ENCODE measurements around the gene COL6A2.
"Not testable (repeated sequence)": the region's sequence is repeated elsewhere in the genome, so short reads cannot be mapped to it uniquely, and the experiment has no call there.

The COL6A2 gene

DNA sequence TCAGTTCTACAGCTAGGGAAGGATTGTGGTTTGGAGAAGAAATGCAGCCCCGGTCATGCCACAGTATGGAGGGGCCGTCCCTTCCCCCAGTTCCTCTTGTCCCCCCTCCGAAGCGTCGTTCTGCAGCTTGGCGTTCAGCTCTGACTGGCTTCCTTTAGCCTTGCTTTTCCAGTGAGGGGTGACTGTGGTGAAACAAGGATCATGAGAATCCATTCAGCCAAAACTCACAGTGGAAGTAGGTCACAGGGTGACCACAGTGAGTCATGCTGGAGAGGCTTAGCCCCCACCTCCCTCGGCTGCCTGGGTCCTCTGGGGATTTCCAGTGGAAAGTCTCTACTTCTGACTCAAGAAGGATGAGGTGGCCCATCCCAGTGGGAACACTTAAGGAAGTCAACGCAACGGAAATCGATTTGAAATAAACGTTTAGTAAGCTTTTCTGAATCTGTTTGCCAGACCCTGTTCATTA, 37.3 kb upstream of the COL6A2 start:
- DNase-seq (ENCODE audit: low read depth in 2 of 2), result peak in 1 of 2 donors; percentile 24

DNA sequence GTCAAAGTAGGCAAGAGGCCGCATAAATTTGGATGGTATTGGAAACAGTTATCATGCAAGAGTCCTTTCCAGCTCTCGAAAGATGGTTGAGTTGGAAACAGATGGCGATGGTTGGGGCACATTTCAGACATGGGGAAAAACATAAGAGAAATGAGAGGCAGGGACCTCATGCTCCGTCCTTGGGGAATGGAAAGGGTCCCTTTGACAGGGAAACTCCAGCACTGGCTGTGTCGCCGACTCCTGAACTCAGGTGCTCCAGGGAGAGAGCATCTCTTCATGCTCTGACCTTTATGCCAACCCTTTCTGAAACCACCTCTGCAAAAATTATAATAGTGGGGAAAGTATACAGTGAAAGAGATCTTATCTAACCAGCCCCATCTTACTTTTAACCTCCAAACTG, 36.8 kb upstream of the COL6A2 start:
- DNase-seq (ENCODE audit: low read depth in 2 of 2), result no peak

DNA sequence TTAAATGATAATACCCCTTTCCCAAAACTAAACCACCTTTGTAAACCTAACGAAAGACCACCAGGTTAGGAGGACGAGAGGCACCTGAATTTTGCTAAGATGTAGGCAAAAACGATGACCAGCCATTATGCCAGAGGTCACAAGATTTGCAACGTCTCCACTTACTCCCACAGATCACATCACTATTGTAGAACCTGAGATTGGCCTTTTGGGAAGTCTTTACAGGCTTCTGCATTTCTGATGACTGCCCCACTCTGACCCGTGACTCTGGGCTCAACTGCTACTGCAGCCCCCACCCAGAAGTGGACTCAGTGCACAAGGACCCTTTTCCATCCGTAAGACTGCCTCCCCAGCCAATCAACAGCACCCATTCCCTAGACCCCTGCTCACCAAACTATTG, 36.4 kb upstream of the COL6A2 start:
- no peak for DNase-seq (ENCODE audit: low read depth in 2 of 2)

DNA sequence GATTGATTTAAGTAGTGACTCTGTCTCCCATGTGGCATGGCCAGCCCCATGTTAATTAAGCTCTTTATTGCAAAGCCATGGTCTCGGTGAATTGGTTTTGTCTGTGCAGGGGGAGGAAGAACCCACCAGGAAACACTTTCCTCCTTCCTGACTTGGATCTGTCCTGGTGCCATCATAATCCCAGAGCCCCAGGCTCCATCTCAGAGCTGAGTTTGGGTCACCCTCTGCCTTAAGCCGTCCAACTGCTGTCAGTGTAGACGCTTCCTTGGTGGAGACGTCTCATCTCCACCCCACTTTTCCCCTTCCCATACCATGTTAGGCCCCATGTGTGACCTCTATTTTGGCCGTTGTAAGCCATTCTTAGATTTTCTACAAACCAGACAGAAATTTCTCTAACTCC, 36.0 kb upstream of the COL6A2 start:
- no peak for DNase-seq (ENCODE audit: low read depth in 2 of 2)

DNA sequence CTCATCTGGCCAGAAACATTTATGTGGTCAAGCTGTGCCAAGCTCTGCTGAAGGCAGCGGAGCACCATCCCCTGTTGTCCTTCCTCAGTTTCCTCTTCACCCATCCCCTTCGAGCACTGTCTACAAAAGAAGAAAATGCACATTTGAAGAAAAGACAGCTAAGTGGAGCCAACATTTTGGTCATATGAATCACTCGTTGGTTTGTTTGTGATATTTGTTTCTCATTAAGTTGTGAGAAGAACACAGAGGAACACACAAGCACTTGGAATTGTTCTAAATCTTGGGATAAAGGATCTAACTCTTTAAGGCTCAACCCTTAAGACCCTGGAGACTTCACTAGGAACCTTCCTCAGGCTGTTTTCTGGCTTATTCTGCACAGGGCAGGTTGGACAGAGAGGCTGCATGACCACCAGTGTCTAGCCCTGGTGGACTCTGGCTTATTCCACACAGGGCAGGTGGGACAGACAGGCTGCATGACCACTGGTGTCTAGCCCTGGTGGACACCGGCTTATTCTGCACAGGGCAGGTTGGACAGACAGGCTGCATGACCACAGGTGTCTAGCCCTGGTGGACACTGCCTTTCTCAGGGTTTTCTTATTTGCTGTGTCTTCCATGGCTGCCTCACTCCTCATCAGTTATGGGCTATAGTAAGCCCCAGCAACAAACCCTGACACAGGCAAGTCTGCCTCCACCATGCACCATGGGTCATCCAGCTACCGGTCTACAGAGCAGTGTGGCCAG, 35.3 kb upstream of the COL6A2 start:
- DNase-seq (ENCODE audit: low read depth in 2 of 2), result no peak

DNA sequence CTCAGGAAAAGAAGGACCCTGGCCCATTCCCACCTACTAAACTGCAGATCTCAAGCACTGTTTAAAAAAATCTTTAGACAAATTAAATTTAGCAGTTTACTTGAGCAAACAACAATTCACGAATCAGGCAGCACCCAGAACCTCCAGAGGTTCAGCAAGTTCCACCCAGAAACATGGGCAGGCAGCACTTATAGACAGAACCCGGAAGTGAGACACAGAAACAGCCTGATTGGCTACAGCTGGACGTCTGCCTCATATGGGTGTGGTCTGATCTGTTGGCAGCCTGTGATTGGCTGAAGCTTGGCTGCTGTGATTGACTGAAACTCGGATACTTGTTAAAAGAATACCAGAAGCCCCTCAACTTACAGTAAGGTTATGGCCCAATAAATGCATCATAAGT, 34.7 kb upstream of the COL6A2 start:
- DNase-seq (ENCODE audit: low read depth in 2 of 2), result no peak

DNA sequence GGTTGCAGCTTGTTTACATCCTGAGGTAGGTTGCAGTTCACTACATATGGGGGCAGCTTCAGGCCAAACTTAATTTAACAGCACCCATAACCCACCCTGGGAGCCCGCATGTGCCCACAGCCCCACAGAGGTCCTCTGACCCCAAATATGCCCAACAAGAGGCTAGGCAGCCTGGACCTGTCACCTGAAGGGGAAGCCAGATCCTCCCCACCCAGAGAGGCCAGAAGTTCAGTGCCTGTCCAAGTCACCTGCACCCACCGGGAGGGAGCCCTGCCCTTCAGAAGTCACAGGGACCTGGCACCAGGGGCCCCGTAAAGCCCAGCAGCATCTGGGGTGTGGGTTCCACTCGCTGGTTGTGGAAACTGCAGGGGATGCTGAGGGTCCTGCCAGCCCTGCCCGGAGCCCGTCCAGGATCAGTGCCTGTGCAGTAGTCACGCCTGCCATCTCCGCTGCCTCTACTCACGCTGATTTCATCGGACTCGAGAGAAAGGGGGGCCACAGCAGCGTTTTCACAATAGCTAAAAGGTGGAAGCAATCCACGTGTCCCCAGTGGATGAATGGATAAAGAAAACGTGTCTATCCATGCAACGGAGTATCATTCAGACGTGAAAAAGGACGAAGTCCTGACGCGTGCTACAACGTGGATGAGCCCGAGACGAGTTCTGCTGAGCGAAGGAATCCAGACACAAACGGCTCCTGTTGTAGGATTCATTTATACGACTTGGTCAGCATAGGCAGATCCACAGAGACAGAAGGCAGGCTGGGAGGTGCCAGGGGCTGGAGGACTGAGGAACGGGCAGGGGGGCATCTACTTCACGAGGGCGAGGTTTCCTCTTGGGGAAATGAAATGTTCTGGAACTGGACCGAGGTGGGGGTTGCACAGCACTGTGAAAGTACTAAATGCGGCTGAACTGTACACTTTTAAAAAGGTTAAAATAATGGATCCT, 33.9 kb upstream of the COL6A2 start:
- DNase-seq (ENCODE audit: low read depth in 2 of 2), result no peak

DNA sequence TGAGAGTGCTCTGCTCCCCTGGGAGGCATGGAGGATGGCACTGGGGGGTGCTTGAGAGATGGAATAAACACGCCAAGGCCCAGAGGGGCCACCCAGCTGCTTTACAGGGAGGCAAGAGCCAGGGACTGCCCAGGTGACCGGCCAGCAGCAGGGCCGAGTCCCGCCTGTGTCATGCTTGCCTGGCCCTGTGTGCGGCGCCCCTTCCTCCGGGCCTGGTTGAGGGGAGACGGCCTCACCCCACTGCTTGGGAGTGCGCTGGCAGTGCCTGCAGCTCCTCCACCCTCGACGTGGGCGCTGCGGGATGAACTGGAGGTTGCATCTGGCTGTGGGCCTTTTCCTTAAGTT, 33.1 kb upstream of the COL6A2 start:
- no peak for DNase-seq (ENCODE audit: low read depth in 2 of 2)

DNA sequence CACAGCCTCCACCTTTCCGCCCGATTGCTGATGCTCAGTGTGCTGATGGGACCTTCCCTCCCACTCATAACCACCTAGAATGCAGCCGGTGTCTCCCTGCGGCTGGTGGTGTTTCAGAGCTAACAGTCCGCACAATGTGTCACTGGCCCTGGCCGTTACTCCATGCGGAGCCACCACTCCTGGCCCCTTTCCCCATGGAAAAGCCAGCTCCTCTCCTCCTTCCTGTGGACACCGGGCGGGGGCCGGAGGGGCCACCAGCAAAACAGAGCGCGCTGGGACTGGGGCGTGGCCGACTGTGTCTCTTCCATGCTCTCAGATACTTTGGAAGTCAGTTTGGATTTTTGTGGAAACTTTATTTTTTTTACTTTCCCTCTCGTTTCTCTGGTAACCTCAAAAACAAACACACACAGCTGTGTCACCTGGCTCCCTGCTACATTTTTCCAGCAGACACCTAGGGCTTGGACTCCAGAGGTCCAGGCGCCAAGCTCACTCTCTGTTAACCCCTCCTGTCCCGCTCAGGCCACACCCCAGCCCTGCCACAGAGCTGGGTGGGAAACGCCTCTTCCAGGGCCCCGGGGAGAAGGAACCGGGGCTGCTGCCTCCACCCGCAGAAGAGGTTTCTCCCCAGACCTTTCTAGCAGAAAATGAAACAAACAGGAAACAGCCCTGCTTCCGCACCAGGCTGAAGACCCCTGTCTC, 32.5 kb upstream of the COL6A2 start:
- DNase-seq (ENCODE audit: low read depth in 2 of 2), result no peak

DNA sequence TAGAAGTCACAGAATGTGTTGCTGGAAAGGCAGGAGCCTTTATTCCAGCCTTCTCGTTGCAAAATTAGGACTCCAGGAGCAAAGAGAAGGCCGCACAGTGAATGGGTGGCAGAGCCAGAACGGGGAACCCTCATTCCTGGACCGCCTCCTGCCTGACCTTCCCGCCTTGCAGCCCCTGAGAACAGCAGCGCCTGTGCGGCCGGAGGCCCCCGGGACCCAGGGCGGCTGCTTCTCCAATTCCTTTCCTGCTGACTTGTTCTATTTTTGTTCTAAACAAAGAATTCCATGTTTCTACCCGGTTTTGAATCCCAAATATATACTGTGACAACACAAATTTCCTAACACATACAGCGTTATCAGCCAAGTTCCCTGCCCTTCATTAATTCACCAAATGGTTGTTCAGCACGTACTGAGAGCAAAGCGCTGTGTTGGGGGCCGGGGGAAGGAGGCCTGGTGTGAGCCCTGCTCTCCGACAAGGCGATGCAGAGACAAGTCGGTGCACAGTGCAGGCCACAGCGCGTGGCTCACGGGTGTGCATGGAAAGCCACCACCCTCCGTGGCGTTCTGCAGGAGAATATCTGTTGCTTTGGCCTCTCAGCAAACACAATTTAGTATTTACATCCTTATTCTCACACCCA, 31.9 kb upstream of the COL6A2 start:
- DNase-seq (ENCODE audit: low read depth in 2 of 2), result no peak

DNA sequence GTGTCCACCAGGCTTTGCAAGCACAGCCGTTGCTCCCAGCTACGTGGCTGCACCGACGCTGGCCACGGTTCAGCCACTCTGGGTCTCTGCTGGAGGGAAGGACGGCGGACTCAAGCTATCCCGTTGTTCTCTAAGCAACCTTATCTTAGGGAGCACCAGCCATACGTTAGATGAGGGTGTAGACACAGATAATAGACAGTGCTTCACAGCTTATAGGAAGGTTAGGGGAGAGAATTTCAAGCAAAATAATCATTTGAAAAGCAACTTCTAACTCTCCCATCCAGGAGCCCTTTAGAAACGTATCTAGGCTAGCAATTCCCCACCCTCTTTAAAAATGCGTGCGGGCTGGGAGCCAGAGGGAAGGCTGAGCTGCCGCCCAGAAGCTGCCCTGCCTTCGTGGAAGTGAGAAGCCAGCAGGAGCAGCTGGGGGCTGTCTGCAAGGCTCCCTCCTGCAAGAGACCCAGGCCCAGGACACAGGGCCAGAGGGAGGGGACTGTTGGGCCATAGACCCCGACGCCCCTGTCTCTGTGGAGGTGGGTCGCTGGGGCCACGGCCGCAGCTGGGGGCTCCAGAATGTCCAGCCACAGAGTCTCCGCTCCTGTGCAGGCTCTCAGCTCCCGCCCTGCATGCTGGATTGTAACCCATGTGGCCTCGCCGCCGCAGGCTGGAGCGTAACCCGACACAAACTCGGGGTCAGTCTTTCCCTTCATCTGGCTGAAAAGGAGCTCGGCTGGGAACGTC, 31.2 kb upstream of the COL6A2 start:
- no peak for DNase-seq (ENCODE audit: low read depth in 2 of 2)

DNA sequence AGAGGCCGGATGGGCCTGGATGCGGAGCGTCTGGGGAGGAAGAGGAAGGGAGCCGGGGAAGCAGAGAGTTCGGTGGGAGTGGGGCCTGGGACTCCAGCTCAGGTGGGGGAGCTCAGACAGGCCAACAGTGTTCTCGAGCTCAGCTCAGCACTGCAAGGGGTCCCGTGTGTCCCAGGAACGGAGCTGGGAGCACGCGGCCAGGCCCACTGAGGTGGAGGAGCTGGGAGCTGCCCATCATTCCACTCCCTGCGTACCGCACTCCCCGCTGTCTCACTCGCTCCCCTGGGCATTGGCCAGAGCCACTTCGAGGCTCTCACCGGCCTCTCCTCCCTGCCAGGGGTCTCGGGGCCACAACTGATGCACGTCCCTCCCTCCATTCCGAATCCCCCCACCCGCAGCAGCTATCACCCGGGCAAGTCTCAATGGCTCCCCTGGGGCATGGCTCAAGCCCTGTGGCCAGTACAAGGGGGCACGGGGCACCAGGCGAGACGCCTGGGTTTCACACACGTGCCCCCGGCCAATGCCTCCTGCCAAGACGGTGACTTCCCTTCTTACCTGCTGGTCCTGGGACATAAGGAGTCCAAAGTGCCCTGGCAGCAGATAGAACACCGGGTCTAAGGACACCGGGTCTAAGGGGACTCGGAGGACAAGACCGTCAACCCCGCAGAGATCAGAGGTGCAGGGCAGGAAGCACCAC, 30.3 kb upstream of the COL6A2 start:
- DNase-seq (ENCODE audit: low read depth in 2 of 2), result no peak

DNA sequence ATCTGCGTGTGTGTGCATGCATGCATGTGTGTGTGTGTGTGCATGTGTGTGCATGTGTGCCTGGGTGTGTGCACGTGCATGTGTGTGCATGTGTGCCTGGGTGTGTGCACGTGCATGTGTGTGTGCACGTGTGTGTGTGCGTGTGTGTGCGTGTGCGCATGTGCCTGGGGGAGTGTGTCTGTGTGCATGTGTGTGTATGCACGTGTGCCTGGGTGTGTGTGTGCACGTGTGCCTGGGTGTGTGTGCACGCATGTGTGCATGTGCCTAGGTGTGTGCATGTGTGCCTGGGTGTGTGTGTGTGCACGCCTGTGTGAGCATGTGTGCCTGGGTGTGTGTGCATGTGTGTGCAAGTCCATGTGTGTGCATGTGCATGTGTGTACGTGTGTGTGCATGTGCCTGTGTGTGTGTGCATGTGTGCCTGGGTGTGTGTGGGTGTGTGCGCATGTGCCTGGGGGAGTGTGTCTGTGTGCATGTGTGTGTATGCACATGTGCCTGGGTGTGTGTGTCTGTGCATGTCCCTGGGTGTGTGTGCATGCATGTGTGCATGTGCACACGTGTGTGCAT, 29.3 kb upstream of the COL6A2 start:
- DNase-seq (ENCODE audit: low read depth in 2 of 2), result no peak

DNA sequence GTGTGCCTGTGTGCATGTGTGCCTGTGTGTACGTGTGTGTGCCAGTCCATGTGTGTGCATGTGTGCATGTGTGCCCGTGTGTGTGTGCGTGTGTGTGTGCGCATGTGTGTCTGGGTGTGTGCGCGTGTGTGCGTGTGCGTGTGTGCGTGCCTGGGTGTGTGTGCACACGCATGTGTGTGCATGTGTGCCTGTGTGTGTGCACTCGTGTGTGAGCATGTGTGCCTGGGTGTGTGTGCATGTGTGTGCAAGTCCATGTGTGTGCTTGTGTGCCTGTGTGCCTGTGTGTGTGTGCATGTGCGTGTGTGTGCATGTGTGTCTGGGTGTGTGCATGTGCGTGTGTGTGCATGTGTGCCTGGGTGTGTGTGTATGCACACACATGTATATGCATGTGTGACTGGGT, 28.7 kb upstream of the COL6A2 start:
- DNase-seq (ENCODE audit: low read depth in 2 of 2), result no peak

DNA sequence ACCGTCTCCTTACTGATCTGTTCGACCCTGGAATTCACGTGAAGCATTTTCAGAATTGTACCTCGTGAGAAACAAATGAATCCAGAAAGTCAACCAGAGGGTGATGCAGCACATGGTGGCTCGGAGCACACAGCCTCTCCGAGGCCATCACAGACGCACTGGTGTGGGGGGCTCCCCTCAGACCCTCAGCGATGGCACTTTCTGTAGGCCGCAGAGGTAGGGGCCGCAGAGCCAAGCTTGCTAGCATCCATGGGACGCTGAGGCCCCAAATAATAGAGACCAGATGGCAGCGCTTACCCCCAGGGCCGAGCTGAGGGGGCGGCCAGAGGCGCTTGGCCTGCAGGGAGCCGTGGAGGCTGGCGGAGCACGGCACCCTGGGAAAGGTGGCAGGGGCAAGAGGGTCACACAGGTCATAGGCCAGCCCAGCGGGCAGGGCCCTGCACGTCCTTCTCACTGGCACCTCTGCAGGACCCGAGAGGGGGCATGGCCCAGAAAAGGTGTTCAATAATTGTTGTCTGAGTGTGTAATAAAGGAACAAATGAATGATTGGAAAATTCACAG, 28.1 kb upstream of the COL6A2 start:
- DNase-seq (ENCODE audit: low read depth in 2 of 2), result no peak

DNA sequence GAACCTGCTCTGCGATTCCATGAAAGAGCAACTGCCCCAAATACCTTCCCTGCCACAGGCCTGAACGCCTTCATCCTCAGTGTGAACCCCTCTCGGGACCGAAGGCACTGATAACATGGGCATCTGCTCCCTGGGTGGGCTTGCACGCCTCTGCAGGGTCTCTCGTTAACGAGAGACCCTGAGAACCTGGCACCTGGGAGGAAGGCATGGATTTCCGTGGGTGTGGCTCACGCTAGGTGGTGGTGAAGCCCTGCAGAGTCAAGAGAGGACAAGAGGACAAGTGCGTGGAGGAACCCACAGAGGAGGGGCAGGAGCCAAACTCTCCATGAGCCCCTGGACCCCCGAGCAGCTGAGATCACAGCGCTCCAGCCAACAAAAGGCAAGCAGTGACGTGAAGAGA, 26.8 kb upstream of the COL6A2 start:
- no peak for DNase-seq (ENCODE audit: low read depth in 2 of 2)

DNA sequence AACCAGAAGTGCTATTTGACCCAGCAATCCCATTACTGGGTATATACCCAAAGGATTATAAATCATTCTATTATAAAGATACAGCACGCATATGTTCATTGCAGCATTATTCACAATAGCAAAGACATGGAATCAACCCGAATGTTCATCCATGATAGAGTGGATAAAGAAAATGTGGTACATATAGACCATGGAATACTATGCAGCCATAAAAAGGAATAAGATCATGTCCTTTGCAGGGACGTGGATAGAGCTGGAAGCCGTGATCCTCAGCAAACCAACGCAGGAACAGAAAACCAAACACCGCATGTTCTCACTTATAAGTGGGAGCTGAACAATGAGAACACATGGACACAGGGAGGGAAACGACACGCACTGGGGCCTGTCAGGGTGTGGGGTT, 21.2 kb upstream of the COL6A2 start:
- not testable (repeated sequence) for DNase-seq (ENCODE audit: low read depth in 2 of 2)

DNA sequence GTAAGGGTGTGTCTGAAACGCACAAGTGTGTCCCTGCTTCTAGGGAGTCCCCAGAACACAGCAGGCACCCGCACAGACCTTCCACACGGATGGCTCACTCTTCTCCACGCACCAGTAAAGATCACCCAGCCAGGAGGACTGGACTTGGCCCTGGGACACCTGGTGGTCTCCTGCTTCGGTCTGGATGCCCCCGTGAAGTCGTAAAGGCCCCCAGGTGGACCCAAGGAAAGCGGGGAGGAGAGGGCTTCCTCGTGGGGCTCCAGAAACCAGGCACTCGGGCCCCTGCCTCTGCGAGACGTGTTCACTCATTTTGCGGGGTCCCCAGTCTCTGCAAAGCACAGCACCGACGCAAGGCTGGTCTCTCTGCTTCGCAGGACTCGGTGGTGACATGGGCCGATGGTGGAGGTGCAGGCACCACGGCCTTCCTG, 20.2 kb upstream of the COL6A2 start:
- DNase-seq (ENCODE audit: low read depth in 2 of 2), result no peak

DNA sequence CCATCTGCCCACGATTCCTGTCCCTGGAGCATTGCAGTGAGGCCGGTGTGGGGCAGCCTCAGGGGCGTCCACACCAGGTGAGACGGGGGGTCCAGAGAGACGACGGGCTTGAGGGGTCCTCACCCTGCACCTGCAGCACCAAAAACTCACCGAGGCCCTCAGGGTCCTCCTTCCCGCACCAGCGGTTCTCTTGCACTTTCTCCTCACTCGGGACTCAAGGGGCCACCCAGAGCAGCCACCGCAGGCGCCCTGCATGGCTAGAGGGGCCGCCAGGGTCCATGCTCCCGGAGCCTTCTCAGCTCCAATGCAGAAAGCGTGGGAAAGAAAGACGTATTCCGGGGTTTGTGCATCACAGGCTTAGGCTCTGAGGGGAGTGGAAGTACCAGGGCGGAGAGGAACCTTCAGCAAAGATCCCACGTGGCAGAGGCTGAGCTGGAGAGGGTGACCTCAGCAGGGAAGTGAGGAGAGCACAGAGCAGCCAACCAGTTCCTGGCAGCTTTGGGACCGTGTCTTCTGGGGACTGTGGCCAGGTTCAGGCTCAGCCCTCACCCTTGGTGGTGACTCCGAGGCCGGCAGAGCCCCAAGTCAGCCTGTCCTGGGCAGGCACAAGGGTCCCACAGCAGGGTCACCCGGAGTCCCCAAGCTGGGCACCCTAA, 19.5 kb upstream of the COL6A2 start:
- DNase-seq (ENCODE audit: low read depth in 2 of 2), result no peak

Measured in stimulated activated CD8-positive, alpha-beta memory T cell treated with anti-CD3 and anti-CD28 coated beads, Interleukin-2, amount 100 ng/mL, for 48 hours (primary cell).